Colonic mucosa (tissue), 4 donors: ENCODE results near the gene FKBP8. TPM values are rescaled to one million over a fixed set of nuclear protein-coding genes. Genes with fewer than 3 reads are reported as not detected.

Source experiments
- DNase-seq: peaks from one replicate; pipeline ENCODE4 v3.0.0-alpha.2; 2020
- H3K27ac ChIP-seq: fragments of 200-600 bp; one replicate; pipeline ENCODE4 v1.8.0; 2021
- H3K27me3 ChIP-seq: fragments of 200-600 bp; one replicate; pipeline ENCODE4 v1.8.0; 2021
- H3K36me3 ChIP-seq: fragments of 200-600 bp; one replicate; pipeline ENCODE4 v1.8.0; 2021
- H3K4me1 ChIP-seq: fragments of 200-600 bp; one replicate; pipeline ENCODE4 v1.8.0; 2021; ENCODE audit warnings: mild to moderate bottlenecking
- H3K4me3 ChIP-seq: fragments of 200-600 bp; one replicate; pipeline ENCODE4 v1.8.0; 2021
- H3K9ac ChIP-seq, 2 donors: one replicate each; pipeline ENCODE4 v1.7.0; 2013; ENCODE audit warnings: control low read depth in 2 of 2, low read depth in 2 of 2, low read length in 2 of 2
- H3K9me3 ChIP-seq: fragments of 200-600 bp; one replicate; pipeline ENCODE4 v1.8.0; 2021
- CTCF ChIP-seq: fragments of 200-600 bp; IDR thresholded peaks from one replicate; pipeline ENCODE4 v1.8.0; 2022; ENCODE audit warnings: antibody characterized with exemption, mild to moderate bottlenecking
- intact Hi-C: fragments of 100-400 bp; cut with DNase I; formaldehyde crosslinking; loops from one replicate; pipeline ENCODE4 v1.14.1; 2022
- total RNA-seq, 2 donors: library from RNA; stranded (reverse); fragmentation: NEBNext Ultra II Directional in 1 of 2; extraction: Animal tissue kit (Norgen Biotek cat#: 25700) in 1 of 2; gene quantifications; one replicate each; pipeline ENCODE4 v1.2.1, GENCODE V29; 2021
- donor health status: healthy.
- donor health status: DM: no; HTN: no; CAD: no.
- donor health status: DM: no; HTN: no; CAD: no.

Gene FKBP8
- total RNA-seq, 2 donors from 2014 or later: 190 to 200 TPM

- no peak for TF ChIP-seq CTCF
- H3K4me1 ChIP-seq: peaks cover 3% of the 10 kb centered on the region
- peak within 1 kb of the TSS; percentile 98 for H3K4me3 ChIP-seq
- no peaks in the 10 kb centered on the region for H3K27me3 ChIP-seq
- intact Hi-C loops: no loop called here
- H3K27ac ChIP-seq: peak within 1 kb of the TSS; percentile 91
- DNase-seq: peak; percentile 99
- H3K9ac ChIP-seq: peak within 1 kb of the TSS; percentile 97 to 98
- H3K9me3 ChIP-seq: no peaks in the 10 kb centered on the region
- no peaks in the 10 kb centered on the region for H3K36me3 ChIP-seq
These were observed 14.2 kb upstream of the FKBP8 start, which contains the start of gene KXD1 for GRCh38 chr19:18557411-18558201. Gene KXD1, plus strand, starts transcription at chr19:18557870. Its CDS starts 4,187 bp downstream, at chr19:18562057.

GRCh38 chr19:18551631-18552030, 8.3 kb upstream of the FKBP8 start:
- Histone ChIP-seq H3K36me3 (no peaks in the 10 kb centered on the region), H3K9ac (no peak overlapping the region)
- intact Hi-C loops: no loop called here

GRCh38 chr19:18543814-18544475, 572 bp upstream of the FKBP8 start:
- Histone ChIP-seq H3K4me1 (no peaks in the 10 kb centered on the region), H3K36me3 (no peaks in the 10 kb centered on the region), H3K9me3 (no peaks in the 10 kb centered on the region), H3K27me3 (no peaks in the 10 kb centered on the region), H3K27ac (peak overlapping the region; percentile 67), H3K4me3 (peak overlapping the region; percentile 46), H3K9ac (peak overlapping the region; percentile 41 to 47)
- no peak for TF ChIP-seq CTCF
- DNase-seq: peak; percentile 92
- intact Hi-C loops: no loop called here

More at GRCh38 chr19:18551631-18552030, 8.3 kb upstream of the FKBP8 start:
- Histone ChIP-seq H3K27ac (no peak overlapping the region), H3K27me3 (no peaks in the 10 kb centered on the region), H3K4me1 (no peaks in the 10 kb centered on the region), H3K4me3 (no peak overlapping the region), H3K9me3 (no peaks in the 10 kb centered on the region)
- no peak for TF ChIP-seq CTCF
- no peak for DNase-seq

- no peaks in the 10 kb centered on the region for H3K9me3 ChIP-seq
- H3K27me3 ChIP-seq: no peaks in the 10 kb centered on the region
- DNase-seq: no peak
- no peak overlapping the region for H3K27ac ChIP-seq
- no peaks in the 10 kb centered on the region for H3K36me3 ChIP-seq
- H3K4me1 ChIP-seq: no peaks in the 10 kb centered on the region
- peak overlapping the region; percentile 71 to 73 for H3K9ac ChIP-seq
- intact Hi-C loops: no loop called here
- TF ChIP-seq CTCF: no peak
- peak overlapping the region; percentile 46 for H3K4me3 ChIP-seq
These were observed 1.1 kb downstream of the FKBP8 start for GRCh38 chr19:18541992-18542940.
